ENCODE results near the gene CYB561. TPM values are rescaled to one million over a fixed set of nuclear protein-coding genes. Genes with fewer than 3 reads are reported as not detected.

The CYB561 gene
- total and polyA plus RNA-seq, 9 of the 15 experiments (the other 6 are each of a cell fraction or from before 2014, with no cell fraction given), result 4.0 to 30.8 (median 17.4) TPM

GRCh38 chr17:63419949-63420867 lies 25.9 kb downstream of the CYB561 start (continued):
- no peak for TF ChIP-seq GABPA (tag; conservative IDR thresholded peaks at IDR 0.05; ENCODE audit: low read depth)
- TF ChIP-seq ZNF639 (CRISPR knock-in tag; conservative IDR thresholded peaks at IDR 0.05 in 1 of 2, IDR thresholded peaks at IDR 0.05 in 1 of 2), result no peak
- TF ChIP-seq, protein P1, sequence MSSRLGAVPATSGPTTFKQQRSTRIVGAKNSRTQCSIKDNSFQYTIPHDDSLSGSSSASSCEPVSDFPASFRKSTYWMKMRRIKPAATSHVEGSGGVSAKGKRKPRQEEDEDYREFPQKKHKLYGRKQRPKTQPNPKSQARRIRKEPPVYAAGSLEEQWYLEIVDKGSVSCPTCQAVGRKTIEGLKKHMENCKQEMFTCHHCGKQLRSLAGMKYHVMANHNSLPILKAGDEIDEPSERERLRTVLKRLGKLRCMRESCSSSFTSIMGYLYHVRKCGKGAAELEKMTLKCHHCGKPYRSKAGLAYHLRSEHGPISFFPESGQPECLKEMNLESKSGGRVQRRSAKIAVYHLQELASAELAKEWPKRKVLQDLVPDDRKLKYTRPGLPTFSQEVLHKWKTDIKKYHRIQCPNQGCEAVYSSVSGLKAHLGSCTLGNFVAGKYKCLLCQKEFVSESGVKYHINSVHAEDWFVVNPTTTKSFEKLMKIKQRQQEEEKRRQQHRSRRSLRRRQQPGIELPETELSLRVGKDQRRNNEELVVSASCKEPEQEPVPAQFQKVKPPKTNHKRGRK (tag; IDR thresholded peaks at IDR 0.05), result no peak
- TF ChIP-seq KLF16 (IDR thresholded peaks at IDR 0.05), result peak; percentile 74
- no peak for TF ChIP-seq SNRNP70 (optimal IDR thresholded peaks at IDR 0.05; ENCODE audit: low read depth, low read length)
- TF ChIP-seq PHF20 (IDR thresholded peaks at IDR 0.05; ENCODE audit: partially characterized antibody), result no peak
- TF ChIP-seq ZNF584 (CRISPR knock-in tag; IDR thresholded peaks at IDR 0.05; ENCODE audit: low read depth), result 0 out of 2 replicates have a peak, but pooled peaks have one; percentile 24
- no peak for TF ChIP-seq ARID3B (CRISPR knock-in tag; IDR thresholded peaks at IDR 0.05; ENCODE audit: borderline replicate concordance)
- peak; percentile 39 for TF ChIP-seq MYNN (IDR thresholded peaks at IDR 0.05)
- no peak for TF ChIP-seq MYNN (CRISPR knock-in tag; IDR thresholded peaks at IDR 0.05)
- no peak for TF ChIP-seq ZNF449 (CRISPR knock-in tag; IDR thresholded peaks at IDR 0.05)
- TF ChIP-seq, protein P2, sequence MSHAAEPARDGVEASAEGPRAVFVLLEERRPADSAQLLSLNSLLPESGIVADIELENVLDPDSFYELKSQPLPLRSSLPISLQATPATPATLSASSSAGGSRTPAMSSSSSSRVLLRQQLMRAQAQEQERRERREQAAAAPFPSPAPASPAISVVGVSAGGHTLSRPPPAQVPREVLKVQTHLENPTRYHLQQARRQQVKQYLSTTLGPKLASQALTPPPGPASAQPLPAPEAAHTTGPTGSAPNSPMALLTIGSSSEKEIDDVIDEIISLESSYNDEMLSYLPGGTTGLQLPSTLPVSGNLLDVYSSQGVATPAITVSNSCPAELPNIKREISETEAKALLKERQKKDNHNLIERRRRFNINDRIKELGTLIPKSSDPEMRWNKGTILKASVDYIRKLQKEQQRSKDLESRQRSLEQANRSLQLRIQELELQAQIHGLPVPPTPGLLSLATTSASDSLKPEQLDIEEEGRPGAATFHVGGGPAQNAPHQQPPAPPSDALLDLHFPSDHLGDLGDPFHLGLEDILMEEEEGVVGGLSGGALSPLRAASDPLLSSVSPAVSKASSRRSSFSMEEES (CRISPR knock-in tag; IDR thresholded peaks at IDR 0.05), result no peak
- TF ChIP-seq, protein P3, sequence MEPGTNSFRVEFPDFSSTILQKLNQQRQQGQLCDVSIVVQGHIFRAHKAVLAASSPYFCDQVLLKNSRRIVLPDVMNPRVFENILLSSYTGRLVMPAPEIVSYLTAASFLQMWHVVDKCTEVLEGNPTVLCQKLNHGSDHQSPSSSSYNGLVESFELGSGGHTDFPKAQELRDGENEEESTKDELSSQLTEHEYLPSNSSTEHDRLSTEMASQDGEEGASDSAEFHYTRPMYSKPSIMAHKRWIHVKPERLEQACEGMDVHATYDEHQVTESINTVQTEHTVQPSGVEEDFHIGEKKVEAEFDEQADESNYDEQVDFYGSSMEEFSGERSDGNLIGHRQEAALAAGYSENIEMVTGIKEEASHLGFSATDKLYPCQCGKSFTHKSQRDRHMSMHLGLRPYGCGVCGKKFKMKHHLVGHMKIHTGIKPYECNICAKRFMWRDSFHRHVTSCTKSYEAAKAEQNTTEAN (CRISPR knock-in tag; IDR thresholded peaks at IDR 0.05), result no peak
- TF ChIP-seq ZNF511 (CRISPR knock-in tag; IDR thresholded peaks at IDR 0.05), result no peak
- TF ChIP-seq STAT5A (IDR thresholded peaks at IDR 0.05; ENCODE audit: borderline replicate concordance, low read length), result peak; percentile 81
- TF ChIP-seq RCOR1 (IDR thresholded peaks at IDR 0.05; ENCODE audit: borderline replicate concordance in 1 of 2, low read depth in 2 of 2, low read length in 2 of 2), result peak in 1 of 2 experiments; percentile 26; a peak in 1 of 4 replicates
